Measurements from ENCODE around the gene ZBTB20. TPM values are rescaled to one million over a fixed set of nuclear protein-coding genes. Genes with fewer than 3 reads are reported as not detected.

Gene ZBTB20
- total and polyA plus RNA-seq, 4 donors: 0.69 to 128 (median 51.7) TPM

GRCh38 chr3:115071601-115072000, 75.5 kb downstream of the ZBTB20 start:
- intact Hi-C loops (cut with DNase I): no loop called here
- Histone ChIP-seq H3K4me1 (ENCODE audit: control insufficient read depth in 1 of 2, insufficient read depth in 2 of 2, low read length in 2 of 2) (peaks cover 0 to 2% of the 10 kb centered on the region in 2 donors), H3K4me3 (ENCODE audit: low read length in 2 of 2) (no peak overlapping the region), H3K36me3 (ENCODE audit: control insufficient read depth in 1 of 2, insufficient read depth in 2 of 2, low read length in 1 of 2) (no peaks in the 10 kb centered on the region), H3K9me3 (ENCODE audit: control insufficient read depth, low read length) (no peaks in the 10 kb centered on the region), H3K27me3 (ENCODE audit: control insufficient read depth in 1 of 2, insufficient read depth in 2 of 2, low read length in 1 of 2) (no peaks in the 10 kb centered on the region), H3K27ac (ENCODE audit: low read depth in 1 of 2, low read length in 2 of 2) (peak overlapping the region in 1 of 2 donors; percentile 48)
- ATAC-seq (ENCODE audit: low FRiP score) (peak; percentile 69), DNase-seq (no peak)
- 49% methylated on average over 5 of the region's 5 CpGs for WGBS, 2 donors

DNA sequence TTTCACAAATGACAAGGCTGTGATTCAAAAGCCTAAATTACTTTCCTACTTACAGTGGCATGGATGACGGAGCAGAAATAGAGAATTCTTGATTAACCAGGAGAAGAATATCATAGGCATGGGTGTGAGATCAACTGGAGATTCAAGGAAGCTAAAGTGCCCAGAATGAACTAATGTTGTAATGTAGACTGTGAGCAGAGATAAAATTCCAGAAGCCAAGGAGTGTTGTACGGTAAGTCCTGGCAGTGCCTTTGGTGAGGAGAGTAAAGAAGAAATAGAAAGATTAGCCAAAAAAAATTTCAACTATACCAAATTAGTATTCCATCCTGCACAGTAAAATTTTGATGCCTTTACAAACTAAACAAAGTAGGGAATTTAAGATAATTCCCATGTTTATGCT, 75.9 kb downstream of the ZBTB20 start:
- Histone ChIP-seq H3K4me3 (ENCODE audit: low read length in 2 of 2) (no peak overlapping the region), H3K27ac (ENCODE audit: low read depth in 1 of 2, low read length in 2 of 2) (no peak overlapping the region), H3K27me3 (ENCODE audit: control insufficient read depth in 1 of 2, insufficient read depth in 2 of 2, low read length in 1 of 2) (no peaks in the 10 kb centered on the region), H3K36me3 (ENCODE audit: control insufficient read depth in 1 of 2, insufficient read depth in 2 of 2, low read length in 1 of 2) (no peaks in the 10 kb centered on the region), H3K9me3 (ENCODE audit: control insufficient read depth, low read length) (no peaks in the 10 kb centered on the region), H3K4me1 (ENCODE audit: control insufficient read depth in 1 of 2, insufficient read depth in 2 of 2, low read length in 2 of 2) (peaks cover 0 to 2% of the 10 kb centered on the region in 2 donors)
- DNase-seq (no peak), ATAC-seq (ENCODE audit: low FRiP score) (peak; percentile 50)
- intact Hi-C loops (cut with DNase I): no loop called here
- 41 to 45% methylated on average over 2 of the region's 2 CpGs for WGBS, 2 donors

DNA sequence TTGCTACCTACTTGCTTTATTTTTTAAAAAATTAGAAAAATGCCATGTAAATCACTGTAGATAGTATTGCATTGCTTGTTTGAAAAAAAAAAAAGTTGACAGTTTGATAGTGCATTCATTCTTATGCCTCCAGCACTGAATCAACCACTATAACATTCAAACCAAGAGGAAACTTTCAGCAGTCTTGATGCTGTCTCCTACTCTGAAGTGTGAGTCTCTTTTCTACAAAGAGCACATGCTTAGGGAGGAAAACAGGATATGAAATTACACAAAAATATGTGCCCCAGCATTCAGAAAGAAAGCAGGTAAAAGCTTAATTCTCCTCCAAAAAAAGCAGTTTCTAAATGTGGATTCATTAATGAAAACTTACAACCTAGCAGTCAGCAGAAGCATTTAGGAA, 78.3 kb downstream of the ZBTB20 start:
- Histone ChIP-seq H3K4me1 (ENCODE audit: control insufficient read depth in 1 of 2, insufficient read depth in 2 of 2, low read length in 2 of 2) (no peaks in the 10 kb centered on the region), H3K27ac (ENCODE audit: low read depth in 1 of 2, low read length in 2 of 2) (no peak overlapping the region)
- intact Hi-C loops (cut with DNase I): no loop called here

DNA sequence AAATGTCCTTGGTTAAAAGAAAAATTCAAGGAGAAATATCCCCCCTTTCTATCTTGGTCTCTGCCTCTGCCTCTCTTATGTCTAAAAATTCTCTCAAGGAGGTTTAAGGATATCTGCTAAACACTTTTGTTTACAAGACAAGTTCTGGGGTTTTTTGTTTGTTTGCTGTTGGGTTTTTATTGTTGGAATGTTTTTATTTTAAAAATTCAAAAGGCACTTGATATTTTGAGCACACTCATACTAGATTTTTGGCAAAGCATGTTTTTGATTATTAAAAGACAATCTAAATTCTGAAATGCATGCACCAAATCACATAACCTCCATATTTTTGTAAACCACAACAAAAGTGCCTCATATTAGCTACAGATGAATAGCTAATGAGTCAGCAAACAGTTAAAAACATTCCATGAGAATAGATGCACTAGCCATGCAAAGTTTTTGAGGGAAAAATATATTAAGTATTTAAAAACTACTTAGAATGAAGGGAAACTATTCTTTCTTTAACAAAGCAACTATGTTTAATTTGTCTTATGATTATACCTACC, 84.6 kb downstream of the ZBTB20 start:
- no peaks in the 10 kb centered on the region for H3K4me1 ChIP-seq (ENCODE audit: control insufficient read depth in 1 of 2, insufficient read depth in 2 of 2, low read length in 2 of 2)
- H3K9me3 ChIP-seq (ENCODE audit: control insufficient read depth, low read length): no peaks in the 10 kb centered on the region
- no peak for DNase-seq
- no peak overlapping the region for H3K4me3 ChIP-seq (ENCODE audit: low read length in 2 of 2)
- no peak overlapping the region for H3K27ac ChIP-seq (ENCODE audit: low read depth in 1 of 2, low read length in 2 of 2)
- intact Hi-C loops (cut with DNase I): no loop called here
- ATAC-seq (ENCODE audit: low FRiP score): no peak
- no peaks in the 10 kb centered on the region for H3K27me3 ChIP-seq (ENCODE audit: control insufficient read depth in 1 of 2, insufficient read depth in 2 of 2, low read length in 1 of 2)
- no peaks in the 10 kb centered on the region for H3K36me3 ChIP-seq (ENCODE audit: control insufficient read depth in 1 of 2, insufficient read depth in 2 of 2, low read length in 1 of 2)

More for the DNA sequence above, 78.3 kb downstream of the ZBTB20 start:
- Histone ChIP-seq H3K9me3 (ENCODE audit: control insufficient read depth, low read length) (no peaks in the 10 kb centered on the region), H3K4me3 (ENCODE audit: low read length in 2 of 2) (no peak overlapping the region), H3K27me3 (ENCODE audit: control insufficient read depth in 1 of 2, insufficient read depth in 2 of 2, low read length in 1 of 2) (no peaks in the 10 kb centered on the region), H3K36me3 (ENCODE audit: control insufficient read depth in 1 of 2, insufficient read depth in 2 of 2, low read length in 1 of 2) (no peaks in the 10 kb centered on the region)
- no peak for DNase-seq
- ATAC-seq (ENCODE audit: low FRiP score): no peak

GRCh38 chr3:115062009-115062408, 85.1 kb downstream of the ZBTB20 start:
- WGBS, 2 donors: 4 to 8% methylated on average over 2 of the region's 2 CpGs
- no peak for DNase-seq
- Histone ChIP-seq H3K36me3 (ENCODE audit: control insufficient read depth in 1 of 2, insufficient read depth in 2 of 2, low read length in 1 of 2) (no peaks in the 10 kb centered on the region), H3K27ac (ENCODE audit: low read depth in 1 of 2, low read length in 2 of 2) (no peak overlapping the region), H3K9me3 (ENCODE audit: control insufficient read depth, low read length) (no peaks in the 10 kb centered on the region), H3K4me1 (ENCODE audit: control insufficient read depth in 1 of 2, insufficient read depth in 2 of 2, low read length in 2 of 2) (no peaks in the 10 kb centered on the region), H3K4me3 (ENCODE audit: low read length in 2 of 2) (no peak overlapping the region), H3K27me3 (ENCODE audit: control insufficient read depth in 1 of 2, insufficient read depth in 2 of 2, low read length in 1 of 2) (no peaks in the 10 kb centered on the region)
- ATAC-seq (ENCODE audit: low FRiP score): no peak
- intact Hi-C loops (cut with DNase I): no loop called here

- WGBS, 2 donors: 50 to 67% methylated on average over 3 of the region's 3 CpGs
- H3K36me3 ChIP-seq (ENCODE audit: control insufficient read depth in 1 of 2, insufficient read depth in 2 of 2, low read length in 1 of 2): no peaks in the 10 kb centered on the region
- no peak for DNase-seq
- intact Hi-C loops (cut with DNase I): no loop called here
- no peaks in the 10 kb centered on the region for H3K4me1 ChIP-seq (ENCODE audit: control insufficient read depth in 1 of 2, insufficient read depth in 2 of 2, low read length in 2 of 2)
- H3K27me3 ChIP-seq (ENCODE audit: control insufficient read depth in 1 of 2, insufficient read depth in 2 of 2, low read length in 1 of 2): no peaks in the 10 kb centered on the region
- ATAC-seq (ENCODE audit: low FRiP score): no peak
- H3K9me3 ChIP-seq (ENCODE audit: control insufficient read depth, low read length): no peaks in the 10 kb centered on the region
- no peak overlapping the region for H3K4me3 ChIP-seq (ENCODE audit: low read length in 2 of 2)
- no peak overlapping the region for H3K27ac ChIP-seq (ENCODE audit: low read depth in 1 of 2, low read length in 2 of 2)
Measured at GRCh38 chr3:115052906-115053305, 94.2 kb downstream of the ZBTB20 start.

DNA sequence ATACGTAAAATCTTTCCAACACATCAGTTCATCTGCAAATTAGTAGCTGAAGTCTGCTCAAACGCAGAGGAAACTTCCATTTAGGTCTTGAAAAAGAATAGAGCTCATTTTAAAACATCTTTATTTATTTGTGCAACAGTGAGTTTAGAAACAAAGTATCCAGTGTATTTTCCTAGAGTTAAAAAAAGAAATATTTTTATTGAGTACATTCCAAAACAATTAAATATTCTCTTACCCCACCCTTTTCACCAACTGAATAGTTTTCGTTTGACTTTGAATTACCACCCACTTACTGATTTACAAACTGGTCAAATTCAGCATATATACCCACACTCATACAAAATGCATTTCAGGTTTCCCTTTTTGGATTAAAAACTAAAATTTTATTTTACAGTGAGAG, 104.7 kb downstream of the ZBTB20 start:
- intact Hi-C loops (cut with DNase I): no loop called here

DNA sequence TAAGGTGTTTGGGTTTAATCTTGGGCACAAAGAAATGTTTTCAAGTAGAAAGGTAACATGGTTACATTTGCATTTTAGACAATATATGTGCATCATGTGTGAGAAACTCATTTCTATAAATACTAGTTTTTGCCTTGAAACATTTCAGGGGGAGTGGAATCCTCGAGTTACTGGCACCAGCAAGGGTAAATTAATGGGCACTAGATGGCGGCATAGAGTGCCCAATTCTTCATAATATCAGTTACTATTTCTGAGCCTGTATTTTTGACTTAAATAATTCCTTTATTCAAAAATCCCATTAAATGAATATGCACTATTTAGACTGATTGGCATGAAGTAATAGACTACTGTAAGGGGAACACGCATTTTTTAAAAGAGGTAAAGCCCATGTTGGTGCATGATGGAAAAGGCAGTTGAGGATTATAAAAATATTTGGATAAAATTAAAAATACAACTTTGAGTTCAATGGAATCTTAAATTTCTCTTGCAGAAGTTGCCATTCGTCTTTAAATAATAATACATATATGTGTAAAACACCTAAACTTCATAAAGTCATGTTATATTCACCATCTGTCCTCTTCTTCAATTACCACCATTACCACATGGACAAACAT, 106.3 kb downstream of the ZBTB20 start:
- H3K27me3 ChIP-seq (ENCODE audit: control insufficient read depth in 1 of 2, insufficient read depth in 2 of 2, low read length in 1 of 2): no peaks in the 10 kb centered on the region
- ATAC-seq (ENCODE audit: low FRiP score) (no peak), DNase-seq (no peak)
- H3K4me1 ChIP-seq (ENCODE audit: control insufficient read depth in 1 of 2, insufficient read depth in 2 of 2, low read length in 2 of 2): no peaks in the 10 kb centered on the region
- no peak overlapping the region for H3K4me3 ChIP-seq (ENCODE audit: low read length in 2 of 2)
- no peaks in the 10 kb centered on the region for H3K36me3 ChIP-seq (ENCODE audit: control insufficient read depth in 1 of 2, insufficient read depth in 2 of 2, low read length in 1 of 2)
- WGBS, 2 donors: 23 to 24% methylated on average over 4 of the region's 4 CpGs
- intact Hi-C loops (cut with DNase I): loop anchor here in 1 of 2 donors (2.0 kb wide), 1 partner anchor 52 kb away; no protein-coding TSS in a partner anchor
- no peak overlapping the region for H3K27ac ChIP-seq (ENCODE audit: low read depth in 1 of 2, low read length in 2 of 2)
- no peaks in the 10 kb centered on the region for H3K9me3 ChIP-seq (ENCODE audit: control insufficient read depth, low read length)

More for the DNA sequence above, 104.7 kb downstream of the ZBTB20 start:
- WGBS, 2 donors: 13 to 19% methylated on average over 3 of the region's 3 CpGs
- Histone ChIP-seq H3K9me3 (ENCODE audit: control insufficient read depth, low read length) (no peaks in the 10 kb centered on the region), H3K27me3 (ENCODE audit: control insufficient read depth in 1 of 2, insufficient read depth in 2 of 2, low read length in 1 of 2) (no peaks in the 10 kb centered on the region), H3K27ac (ENCODE audit: low read depth in 1 of 2, low read length in 2 of 2) (no peak overlapping the region), H3K36me3 (ENCODE audit: control insufficient read depth in 1 of 2, insufficient read depth in 2 of 2, low read length in 1 of 2) (no peaks in the 10 kb centered on the region), H3K4me1 (ENCODE audit: control insufficient read depth in 1 of 2, insufficient read depth in 2 of 2, low read length in 2 of 2) (no peaks in the 10 kb centered on the region), H3K4me3 (ENCODE audit: low read length in 2 of 2) (no peak overlapping the region)
- DNase-seq (no peak), ATAC-seq (ENCODE audit: low FRiP score) (no peak)

DNA sequence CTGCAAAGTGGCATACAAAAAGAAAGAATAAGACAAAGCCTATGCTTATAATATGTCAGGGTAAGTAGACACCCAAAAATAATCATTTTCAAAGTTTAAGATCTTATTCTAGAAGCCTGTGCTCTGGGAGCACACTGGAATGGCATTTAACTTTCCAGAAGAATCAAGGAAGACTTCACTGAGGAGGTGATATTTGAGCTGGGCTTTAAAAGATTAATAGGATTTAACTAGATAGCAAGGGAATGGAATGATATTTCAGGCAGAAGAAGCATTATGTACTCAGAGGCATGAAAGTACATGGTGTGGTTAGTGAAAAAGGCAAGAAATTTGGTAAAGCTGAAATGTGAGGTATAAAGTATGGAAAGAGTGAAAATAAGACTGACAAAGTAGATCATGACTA, 106.8 kb downstream of the ZBTB20 start:
- H3K36me3 ChIP-seq (ENCODE audit: control insufficient read depth in 1 of 2, insufficient read depth in 2 of 2, low read length in 1 of 2): no peaks in the 10 kb centered on the region
- no peaks in the 10 kb centered on the region for H3K9me3 ChIP-seq (ENCODE audit: control insufficient read depth, low read length)
- no peak overlapping the region for H3K4me3 ChIP-seq (ENCODE audit: low read length in 2 of 2)
- intact Hi-C loops (cut with DNase I): loop anchor here in 1 of 2 donors (2.0 kb wide), 1 partner anchor 53 kb away; no protein-coding TSS in a partner anchor
- no peaks in the 10 kb centered on the region for H3K27me3 ChIP-seq (ENCODE audit: control insufficient read depth in 1 of 2, insufficient read depth in 2 of 2, low read length in 1 of 2)
- H3K27ac ChIP-seq (ENCODE audit: low read depth in 1 of 2, low read length in 2 of 2): no peak overlapping the region
- DNase-seq: no peak
- H3K4me1 ChIP-seq (ENCODE audit: control insufficient read depth in 1 of 2, insufficient read depth in 2 of 2, low read length in 2 of 2): no peaks in the 10 kb centered on the region
- no peak for ATAC-seq (ENCODE audit: low FRiP score)

All from aorta (tissue), 5 donors.